GDM1 (cell line): ENCODE results near the gene IGSF9B.

ENCODE experiments used
- DNase-seq: peaks from one replicate; lab custom pipeline; 2025; lab: John Stamatoyannopoulos, UW

Gene IGSF9B

GRCh38 chr11:133953999-133954398 is 2.8 kb downstream of the IGSF9B start:
- no peak for DNase-seq

GRCh38 chr11:133953547-133953946 is 3.2 kb downstream of the IGSF9B start:
- DNase-seq = no peak

- no peak for DNase-seq
These were observed 4.3 kb downstream of the IGSF9B start for GRCh38 chr11:133952199-133953190.

GRCh38 chr11:133951327-133952198 is 5.2 kb downstream of the IGSF9B start:
- DNase-seq = no peak

- no peak for DNase-seq
These were observed 5.9 kb downstream of the IGSF9B start for GRCh38 chr11:133950874-133951326.

GRCh38 chr11:133950421-133950820 is 6.3 kb downstream of the IGSF9B start:
- no peak for DNase-seq

GRCh38 chr11:133949129-133949528 is 7.6 kb downstream of the IGSF9B start:
- no peak for DNase-seq

GRCh38 chr11:133948711-133949110 is 8.1 kb downstream of the IGSF9B start:
- no peak for DNase-seq

GRCh38 chr11:133947321-133947756 is 9.4 kb downstream of the IGSF9B start:
- DNase-seq = no peak

GRCh38 chr11:133946541-133947318 is 10.0 kb downstream of the IGSF9B start:
- DNase-seq = no peak

- DNase-seq = no peak
These were observed 10.7 kb downstream of the IGSF9B start for GRCh38 chr11:133946051-133946450.

- DNase-seq = no peak
These were observed 11.4 kb downstream of the IGSF9B start for GRCh38 chr11:133945087-133945974.

GRCh38 chr11:133943950-133944698 is 12.6 kb downstream of the IGSF9B start:
- DNase-seq = no peak

- no peak for DNase-seq
These were observed 14.2 kb downstream of the IGSF9B start for GRCh38 chr11:133942577-133942976.

- DNase-seq = no peak
These were observed 15.2 kb downstream of the IGSF9B start for GRCh38 chr11:133941546-133941945.

- no peak for DNase-seq
These were observed 16.7 kb downstream of the IGSF9B start for GRCh38 chr11:133940034-133940433.

- no peak for DNase-seq
These were observed 17.2 kb downstream of the IGSF9B start for GRCh38 chr11:133939558-133939957.

- no peak for DNase-seq
These were observed 18.6 kb downstream of the IGSF9B start for GRCh38 chr11:133938166-133938565.

- DNase-seq = no peak
These were observed 19.3 kb downstream of the IGSF9B start for GRCh38 chr11:133937468-133937867.

- DNase-seq = no peak
These were observed 19.8 kb downstream of the IGSF9B start for GRCh38 chr11:133937015-133937414.
